GM21723 (cell line): ENCODE data around the gene TBRG1.
A peak's percentile ranks its signal among the peaks of the same experiment; 100 is the strongest.

ENCODE experiments used
- ATAC-seq: cut with Tn5 transposase; IDR thresholded peaks from one replicate; pipeline ENCODE4 v1.9.1; 2021; ENCODE audit warnings: mild to moderate bottlenecking, moderate library complexity; ENCODE audit not compliant: unreplicated experiment

The TBRG1 gene

GRCh38 chr11:124658501-124658900 is 35.8 kb downstream of the TBRG1 start:
- no peak for ATAC-seq

- no peak for ATAC-seq
Observed at GRCh38 chr11:124658986-124659385, 36.3 kb downstream of the TBRG1 start.

GRCh38 chr11:124661553-124661952 is 38.9 kb downstream of the TBRG1 start:
- ATAC-seq: no peak

- ATAC-seq: no peak
Observed at GRCh38 chr11:124662106-124662505, 39.4 kb downstream of the TBRG1 start.

- ATAC-seq: no peak
Observed at GRCh38 chr11:124663861-124664260, 41.2 kb downstream of the TBRG1 start.

- ATAC-seq: no peak
Observed at GRCh38 chr11:124667601-124668000, 44.9 kb downstream of the TBRG1 start.

GRCh38 chr11:124669193-124669592 is 46.5 kb downstream of the TBRG1 start:
- ATAC-seq: peak; percentile 29

- ATAC-seq: no peak
Observed at GRCh38 chr11:124670732-124671131, 48.1 kb downstream of the TBRG1 start.

GRCh38 chr11:124672536-124673215 is 50.0 kb downstream of the TBRG1 start:
- peak; percentile 2 for ATAC-seq

GRCh38 chr11:124673333-124674167 is 50.9 kb downstream of the TBRG1 start, which contains the start of the genes SIAE and SPA17:
Gene SIAE, minus strand, starts transcription at chr11:124673739. Its CDS starts 31 bp downstream, at chr11:124673708.
Gene SPA17, plus strand, starts transcription at chr11:124673904. Its CDS starts 1,361 bp downstream, at chr11:124675265.
- peak; percentile 94 for ATAC-seq

GRCh38 chr11:124674168-124674517 is 51.5 kb downstream of the TBRG1 start:
- ATAC-seq: no peak

- no peak for ATAC-seq
Observed at GRCh38 chr11:124674571-124674970, 51.9 kb downstream of the TBRG1 start.

- ATAC-seq: no peak
Observed at GRCh38 chr11:124676386-124676785, 53.7 kb downstream of the TBRG1 start.

GRCh38 chr11:124678416-124678815 is 55.8 kb downstream of the TBRG1 start:
- ATAC-seq: no peak

- ATAC-seq: no peak
Observed at GRCh38 chr11:124681421-124681820, 58.8 kb downstream of the TBRG1 start.

GRCh38 chr11:124682443-124682842 is 59.8 kb downstream of the TBRG1 start:
- ATAC-seq: no peak
